H1 (cell line): Measurements from ENCODE around the gene AKR1D1. TPM values are rescaled to one million over a fixed set of nuclear protein-coding genes. Genes with fewer than 3 reads are reported as not detected.

Source experiments
- CTCF ChIA-PET: fragments of 300-600 bp; sonication (Branson Sonifier 250); formaldehyde crosslinking; loops from one replicate; lab custom pipeline; 2021; ENCODE audit not compliant: partially characterized antibody; lab: Charles Lee
- POLR2A ChIA-PET: fragments of 300-600 bp; sonication (Branson Sonifier 250); formaldehyde crosslinking; loops from one replicate; lab custom pipeline; 2021; ENCODE audit warnings: inconsistent platforms; ENCODE audit not compliant: partially characterized antibody; lab: Charles Lee
- DNase-seq, 2 experiments: peaks; one replicate each; pipeline versions ENCODE4 v3.0.0 to v3.0.0-alpha.2; 2010 to 2022; ENCODE audit warnings: low spot score in 2 of 2, low read depth in 1 of 2, mixed read lengths in 1 of 2
- FAIRE-seq: peaks from 2 replicates; lab custom pipeline; 2011; peaks lifted over from hg19 to GRCh38; lab: Jason Lieb, UNC
- H2AFZ ChIP-seq: 2 replicates; pipeline ENCODE4 v1.8.1; 2012; ENCODE audit warnings: low read length, inconsistent platforms
- H2AK5ac ChIP-seq: 2 replicates; pipeline ENCODE4 v1.6.1; 2013; ENCODE audit warnings: low read depth, low read length
- H2BK120ac ChIP-seq: replicated peaks from 2 replicates; pipeline ENCODE3; 2013; ENCODE audit warnings: low read depth, low read length, inconsistent platforms
- H2BK12ac ChIP-seq: 2 replicates; pipeline ENCODE4 v1.6.1; 2013; ENCODE audit warnings: low read depth, low read length
- H2BK15ac ChIP-seq: 2 replicates; pipeline ENCODE4 v1.6.1; 2013; ENCODE audit warnings: low read length
- H2BK20ac ChIP-seq: 2 replicates; pipeline ENCODE4 v1.6.1; 2013; ENCODE audit warnings: low read length
- H2BK5ac ChIP-seq: 2 replicates; pipeline ENCODE4 v1.6.1; 2013; ENCODE audit warnings: low read depth, low read length
- H3K14ac ChIP-seq: 2 replicates; pipeline ENCODE4 v1.6.1; 2013; ENCODE audit warnings: inconsistent platforms; ENCODE audit not compliant: insufficient read length
- H3K18ac ChIP-seq: 2 replicates; pipeline ENCODE4 v1.6.1; 2013; ENCODE audit warnings: low read length; ENCODE audit errors: extremely low read depth
- H3K23ac ChIP-seq: 2 replicates; pipeline ENCODE4 v1.6.1; 2013; ENCODE audit warnings: inconsistent platforms; ENCODE audit not compliant: insufficient read length
- H3K23me2 ChIP-seq: 2 replicates; pipeline ENCODE4 v1.6.1; 2013; ENCODE audit warnings: low read depth, low read length
- H3K27ac ChIP-seq: 2 replicates; pipeline ENCODE4 v1.6.1; 2011; ENCODE audit warnings: low read depth, low read length, inconsistent platforms
- H3K27me3 ChIP-seq, 4 experiments: replicated peaks in 1 of 4; 1 replicate in 1 of 4; 2 replicates in 3 of 4; pipeline versions ENCODE4 v1.6.1 to v1.8.1; 2011 to 2013; ENCODE audit warnings: low read length in 3 of 4, mild to moderate bottlenecking in 3 of 4, inconsistent platforms in 2 of 4, mixed read lengths in 2 of 4, moderate library complexity in 1 of 4; ENCODE audit not compliant: control insufficient read depth in 3 of 4, insufficient read depth in 3 of 4; ENCODE audit errors: extremely low read depth in 1 of 4
- H3K36me3 ChIP-seq, 4 experiments: 2 replicates each; pipeline versions ENCODE4 v1.6.1 to v1.8.1; 2011 to 2013; ENCODE audit warnings: mild to moderate bottlenecking in 4 of 4, low read length in 3 of 4, moderate library complexity in 2 of 4, control low read depth in 1 of 4, inconsistent platforms in 1 of 4; ENCODE audit not compliant: insufficient read depth in 4 of 4, control insufficient read depth in 2 of 4
- H3K4ac ChIP-seq: replicated peaks from 2 replicates; pipeline ENCODE3; 2013; ENCODE audit warnings: low read length, low read depth, mixed read lengths, inconsistent platforms; ENCODE audit not compliant: insufficient read length
- H3K4me1 ChIP-seq, 4 experiments: replicated peaks in 1 of 4; 1 replicate in 1 of 4; 2 replicates in 3 of 4; pipeline versions ENCODE4 v1.6.1 to v1.8.1; 2011 to 2013; ENCODE audit warnings: low read length in 3 of 4, inconsistent platforms in 2 of 4, mixed read lengths in 1 of 4; ENCODE audit not compliant: insufficient read depth in 4 of 4, control insufficient read depth in 3 of 4
- H3K4me2 ChIP-seq, 2 experiments: 2 replicates each; pipeline versions ENCODE4 v1.6.1 to v1.8.1; 2011 to 2013; ENCODE audit warnings: low read depth in 2 of 2, low read length in 2 of 2, control low read depth in 1 of 2, inconsistent platforms in 1 of 2, mild to moderate bottlenecking in 1 of 2; ENCODE audit not compliant: insufficient read depth in 1 of 2
- H3K4me3 ChIP-seq, 4 experiments: fragments of 200-600, 300-600 bp in 1 of 4; sonication (generic), shearing (Covaris generic), sonication (Bioruptor Twin) in 1 of 4; 2 replicates each; pipeline versions ENCODE4 v1.5.1 to v1.8.1; 2011 to 2016; ENCODE audit warnings: low read length in 4 of 4, low read depth in 3 of 4, control low read depth in 2 of 4, inconsistent platforms in 2 of 4, mild to moderate bottlenecking in 2 of 4, mixed read lengths in 1 of 4, moderate library complexity in 1 of 4; ENCODE audit not compliant: insufficient read depth in 2 of 4; ENCODE audit errors: extremely low read depth in 1 of 4
- H3K56ac ChIP-seq: replicated peaks from 2 replicates; pipeline ENCODE3; 2013; ENCODE audit warnings: low read depth, mild to moderate bottlenecking, mixed read lengths, low read length, inconsistent platforms; ENCODE audit not compliant: insufficient read length
- H3K79me1 ChIP-seq: 2 replicates; pipeline ENCODE4 v1.6.1; 2013; ENCODE audit warnings: low read depth, low read length, control low read depth
- H3K79me2 ChIP-seq, 2 experiments: 2 replicates each; pipeline versions ENCODE4 v1.6.1 to v1.8.1; 2012 to 2013; ENCODE audit warnings: low read length in 2 of 2, mild to moderate bottlenecking in 2 of 2, inconsistent platforms in 1 of 2; ENCODE audit not compliant: insufficient read depth in 2 of 2, control insufficient read depth in 1 of 2
- H3K9ac ChIP-seq, 4 experiments: replicated peaks in 1 of 4; 1 replicate in 1 of 4; 2 replicates in 3 of 4; pipeline versions ENCODE4 v1.6.1 to v1.8.1; 2011 to 2013; ENCODE audit warnings: low read depth in 3 of 4, low read length in 3 of 4, control low read depth in 2 of 4, mild to moderate bottlenecking in 2 of 4, moderate library complexity in 2 of 4, inconsistent platforms in 1 of 4; ENCODE audit errors: extremely low read depth in 1 of 4
- H3K9me3 ChIP-seq, 2 experiments: 2 replicates each; pipeline versions ENCODE4 v1.6.1 to v1.8.1; 2012 to 2013; ENCODE audit warnings: mild to moderate bottlenecking in 2 of 2, moderate library complexity in 2 of 2, control low read depth in 1 of 2, inconsistent platforms in 1 of 2, low read depth in 1 of 2, low read length in 1 of 2, mixed read lengths in 1 of 2; ENCODE audit not compliant: insufficient read depth in 2 of 2
- H4K20me1 ChIP-seq, 2 experiments: replicated peaks in 1 of 2; 2 replicates each; pipeline versions ENCODE3 to v1.8.1; 2011 to 2013; ENCODE audit warnings: inconsistent platforms in 2 of 2, low read length in 2 of 2, mild to moderate bottlenecking in 1 of 2; ENCODE audit not compliant: insufficient read depth in 2 of 2, control insufficient read depth in 1 of 2
- H4K5ac ChIP-seq: 2 replicates; pipeline ENCODE4 v1.6.1; 2013; ENCODE audit warnings: low read length, low read depth, mixed read lengths, inconsistent platforms; ENCODE audit not compliant: insufficient read length
- H4K8ac ChIP-seq: 2 replicates; pipeline ENCODE4 v1.8.0; 2013; ENCODE audit warnings: mild to moderate bottlenecking, moderate library complexity, low read length, inconsistent platforms; ENCODE audit not compliant: insufficient read depth; ENCODE audit errors: extremely low read depth
- H4K91ac ChIP-seq: replicated peaks from 2 replicates; pipeline ENCODE3; 2013; ENCODE audit warnings: low read length, mixed read lengths, inconsistent platforms; ENCODE audit not compliant: insufficient read length
- MAFK ChIP-seq: IDR thresholded peaks from 2 replicates; pipeline ENCODE4 v1.6.1; 2012; ENCODE audit warnings: low read depth, mild to moderate bottlenecking, improper control_type of control experiment, low read length
- WGBS, 2 experiments: shearing (Covaris generic) in 1 of 2; methylation state at CpG; one replicate each; pipeline versions ENCODE4 v1.1.6 to v1.1.7; 2013 to 2015; ENCODE audit warnings: low lambda C conversion rate in 2 of 2, mixed read lengths in 2 of 2, inconsistent platforms in 1 of 2, low coverage in 1 of 2, missing lambda C conversion rate in 1 of 2; ENCODE audit not compliant: insufficient replicate concordance in 2 of 2, insufficient coverage in 1 of 2, insufficient read length in 1 of 2; ENCODE audit errors: extremely low coverage in 1 of 2, missing lambda C conversion rate in 1 of 2; 5-methylcytosine and 5-hydroxymethylcytosine counted together
- polyA plus RNA-seq, 7 experiments: library from polyadenylated mRNA; depleted of rRNA in 3 of 7; stranded (reverse) in 5 of 7; unstranded in 2 of 7; fragments of >200 nt in 5 of 7; fragments of 200-250 nt in 2 of 7; gene quantifications; 1 replicate in 5 of 7; 2 replicates in 1 of 7; 4 replicates in 1 of 7; pipeline versions ENCODE4 v1.2.1 to v1.2.3, GENCODE V29; 2011 to 2013; ENCODE audit warnings: missing spikeins in 2 of 7, mixed read lengths in 2 of 7
- total RNA-seq: library from RNA; stranded (reverse); fragmentation: NEBNext Ultra II Directional; extraction: Animal tissue kit (Norgen Biotek cat#: 25700); gene quantifications from 2 replicates; pipeline ENCODE4 v1.2.1, GENCODE V29; 2021

Gene AKR1D1
- total and polyA plus RNA-seq, 2 of the 8 experiments (the other 6 are each of a cell fraction or from before 2014, with no cell fraction given) = not detected

DNA sequence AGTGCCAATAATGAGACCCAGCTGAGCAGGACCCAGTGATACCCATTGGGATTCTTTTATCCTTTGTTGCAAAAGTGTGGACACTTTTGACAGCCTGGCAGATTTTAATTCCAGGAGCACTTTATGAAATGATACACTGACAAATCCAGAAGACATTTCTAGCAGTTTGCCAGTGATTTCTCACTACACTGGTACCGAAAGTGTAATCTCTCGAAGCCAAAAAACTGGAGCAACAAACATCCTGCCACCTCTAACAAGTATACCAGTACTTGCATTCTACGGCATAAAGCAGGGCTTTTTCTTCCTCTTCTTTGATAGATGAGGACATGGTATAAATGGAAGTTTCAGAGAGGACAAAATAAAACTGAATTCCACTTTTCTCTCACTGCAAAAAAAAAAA, 28.4 kb upstream of the AKR1D1 start:
- Histone ChIP-seq H3K18ac (no peak overlapping the region), H4K20me1 (no peaks in the 10 kb centered on the region), H3K23ac (no peak overlapping the region), H3K79me2 (no peaks in the 10 kb centered on the region), H3K23me2 (no peaks in the 10 kb centered on the region), H3K79me1 (no peaks in the 10 kb centered on the region), H2BK15ac (no peak overlapping the region), H4K5ac (no peak overlapping the region), H4K91ac (no peak overlapping the region), H3K56ac (no peak overlapping the region), H3K9me3 (no peaks in the 10 kb centered on the region; a peak in 1 of 4 replicates), H3K4me3 (no peak overlapping the region), H3K4ac (no peak overlapping the region), H2BK12ac (no peak overlapping the region), H2AK5ac (no peak overlapping the region), H2BK5ac (no peak overlapping the region), H3K4me1 (no peaks in the 10 kb centered on the region), H3K4me2 (no peak overlapping the region), H2BK120ac (no peak overlapping the region), H2AFZ (no peak overlapping the region), H3K36me3 (no peaks in the 10 kb centered on the region; a peak in 1 of 8 replicates), H3K27ac (no peak overlapping the region), H3K27me3 (no peaks in the 10 kb centered on the region), H3K14ac (no peak overlapping the region), H3K9ac (no peak overlapping the region), H4K8ac (no peak overlapping the region), H2BK20ac (no peak overlapping the region)
- 94% methylated on average over 3 of the region's 3 CpGs; no CpG with 5 or more reads in 1 of the 2 experiments for WGBS, 2 experiments
- ChIA-PET POLR2A (no interaction called here), CTCF (no interaction called here)
- DNase-seq (no peak), FAIRE-seq (no peak)
- TF ChIP-seq MAFK = no peak
